HG03378 (cell line): ENCODE data around the gene NNAT.
A peak's percentile ranks its signal among the peaks of the same experiment; 100 is the strongest.

Source experiments
- ATAC-seq: cut with Tn5 transposase; IDR thresholded peaks from one replicate; pipeline ENCODE4 v1.9.1; 2021; ENCODE audit warnings: mild to moderate bottlenecking, moderate library complexity; ENCODE audit not compliant: unreplicated experiment

Gene NNAT

GRCh38 chr20:37523012-37523391 lies 2.0 kb downstream of the NNAT start:
- no peak for ATAC-seq

- ATAC-seq = no peak
Measured at GRCh38 chr20:37523911-37524700, 3.1 kb downstream of the NNAT start.

- no peak for ATAC-seq
Measured at GRCh38 chr20:37524859-37525708, 4.0 kb downstream of the NNAT start.

GRCh38 chr20:37525810-37526209 lies 4.8 kb downstream of the NNAT start:
- no peak for ATAC-seq

GRCh38 chr20:37526238-37526838 lies 5.3 kb downstream of the NNAT start:
- no peak for ATAC-seq

GRCh38 chr20:37526839-37527637 lies 6.0 kb downstream of the NNAT start:
- ATAC-seq = no peak

- ATAC-seq = peak; percentile 49
Measured at GRCh38 chr20:37527638-37528445, 6.8 kb downstream of the NNAT start, which contains the start of gene BLCAP. Gene BLCAP, minus strand, starts transcription at chr20:37527876. Its CDS starts 8,702 bp downstream, at chr20:37519174.

- ATAC-seq = no peak
Measured at GRCh38 chr20:37528446-37529213, 7.6 kb downstream of the NNAT start.

- ATAC-seq = no peak
Measured at GRCh38 chr20:37529214-37529967, 8.3 kb downstream of the NNAT start.

- ATAC-seq = no peak
Measured at GRCh38 chr20:37529968-37530600, 9.0 kb downstream of the NNAT start.

- no peak for ATAC-seq
Measured at GRCh38 chr20:37530696-37531095, 9.6 kb downstream of the NNAT start.

- no peak for ATAC-seq
Measured at GRCh38 chr20:37531856-37532255, 10.8 kb downstream of the NNAT start.

- ATAC-seq = no peak
Measured at GRCh38 chr20:37533154-37533715, 12.2 kb downstream of the NNAT start.

- ATAC-seq = peak; percentile 73
Measured at GRCh38 chr20:37534401-37535157, 13.5 kb downstream of the NNAT start.

- ATAC-seq = no peak
Measured at GRCh38 chr20:37535443-37536132, 14.5 kb downstream of the NNAT start.

- ATAC-seq = no peak
Measured at GRCh38 chr20:37537505-37537904, 16.5 kb downstream of the NNAT start.
